K562 (cell line): Measurements from ENCODE around the gene ZNF554. TPM values are rescaled to one million over a fixed set of nuclear protein-coding genes. Genes with fewer than 3 reads are reported as not detected.

Source experiments
- ATAC-seq: fragments of 200-7000 bp; cut with Tn5 transposase; 3 replicates; pipeline ENCODE4 v1.9.1; 2020; ENCODE audit warnings: moderate library complexity
- BruUV-seq: library from RNA; stranded (reverse); fragments of 400-500 nt; replicated peaks from 2 replicates; lab custom pipeline; 2021; lab: Mats Ljungman, UMichigan
- CTCF ChIA-PET: fragments of 300-600 bp; formaldehyde crosslinking; extraction: SDS; loops from one replicate; lab custom pipeline; 2021; ENCODE audit warnings: low intra/inter-chr PET ratio; lab: Yijun Ruan, JAX
- POLR2A ChIA-PET: fragments of 300-600, 350-650 bp; sonication (Branson Sonifier 250); formaldehyde crosslinking; extraction: SDS; loops from one replicate; lab custom pipeline; 2021; ENCODE audit warnings: antibody characterized with exemption, inconsistent platforms; lab: Yijun Ruan, JAX
- DNase-seq, 4 experiments: peaks; one replicate each; pipeline versions ENCODE4 v3.0.0 to v3.0.0-alpha.2; 2011 to 2018; ENCODE audit warnings: low spot score in 3 of 4, mixed read lengths in 3 of 4; ENCODE audit errors: extremely low read depth in 1 of 4
- FAIRE-seq: peaks from 2 replicates; lab custom pipeline; 2011; peaks lifted over from hg19 to GRCh38; lab: Jason Lieb, UNC
- H2AFZ ChIP-seq: 2 replicates; pipeline ENCODE4 v1.6.0; 2011; ENCODE audit warnings: low read depth, low read length, control low read depth, inconsistent platforms
- H3K27ac ChIP-seq: fragments of 200-600 bp; 3 replicates; pipeline ENCODE4 v1.8.0; 2011; ENCODE audit warnings: low read depth, mild to moderate bottlenecking, control low read depth, inconsistent platforms, low read length, moderate library complexity, mixed read lengths; ENCODE audit errors: extremely low read depth
- H3K27me3 ChIP-seq, 2 experiments: fragments of 300-600 bp in 1 of 2; 2 replicates in 1 of 2; 3 replicates in 1 of 2; pipeline versions ENCODE4 v1.6.0 to v1.8.0; 2011; ENCODE audit warnings: inconsistent platforms in 2 of 2, low read length in 2 of 2, mild to moderate bottlenecking in 1 of 2, mixed read lengths in 1 of 2, moderate library complexity in 1 of 2; ENCODE audit not compliant: control insufficient read depth in 2 of 2, insufficient read depth in 2 of 2
- H3K36me3 ChIP-seq: fragments of 300-600 bp; 3 replicates; pipeline ENCODE4 v1.8.0; 2011; ENCODE audit warnings: mild to moderate bottlenecking, low read length, inconsistent platforms; ENCODE audit not compliant: control insufficient read depth, insufficient read depth
- H3K4me1 ChIP-seq, 2 experiments: fragments of 200-600 bp in 1 of 2; replicated peaks in 1 of 2; 2 replicates in 1 of 2; 3 replicates in 1 of 2; pipeline versions ENCODE4 v1.5.1 to v1.8.0; 2011; ENCODE audit warnings: inconsistent platforms in 2 of 2, low read length in 2 of 2, mild to moderate bottlenecking in 1 of 2, mixed read lengths in 1 of 2, moderate library complexity in 1 of 2; ENCODE audit not compliant: control insufficient read depth in 2 of 2, insufficient read depth in 2 of 2
- H3K4me2 ChIP-seq: 2 replicates; pipeline ENCODE4 v1.6.1; 2011; ENCODE audit warnings: low read length, control low read depth, inconsistent platforms, mixed read lengths; ENCODE audit not compliant: insufficient read depth
- H3K4me3 ChIP-seq: fragments of 200-600 bp; sonication (generic), shearing (Covaris generic); 2 replicates; pipeline ENCODE4 v1.5.1; 2016; ENCODE audit warnings: control low read depth, inconsistent platforms
- H3K79me2 ChIP-seq: fragments of 200-600 bp; 3 replicates; pipeline ENCODE4 v1.8.0; 2011; ENCODE audit warnings: low read length, inconsistent platforms; ENCODE audit not compliant: control insufficient read depth, insufficient read depth
- H3K9ac ChIP-seq, 2 experiments: 2 replicates each; pipeline versions ENCODE4 v1.6.0 to v1.6.1; 2011; ENCODE audit warnings: low read depth in 2 of 2, low read length in 2 of 2, control low read depth in 1 of 2, inconsistent platforms in 1 of 2, mild to moderate bottlenecking in 1 of 2, mixed read lengths in 1 of 2; ENCODE audit not compliant: insufficient read depth in 1 of 2
- H3K9me1 ChIP-seq: one replicate; pipeline ENCODE4 v1.6.0; 2011; ENCODE audit warnings: inconsistent platforms, mild to moderate bottlenecking, low read length, moderate library complexity; ENCODE audit not compliant: control insufficient read depth, insufficient read depth
- H3K9me3 ChIP-seq: replicated peaks from 2 replicates; pipeline ENCODE4 v1.5.1; 2011; ENCODE audit warnings: low read depth, low read length, inconsistent platforms; ENCODE audit not compliant: control insufficient read depth, insufficient read depth
- H4K20me1 ChIP-seq: replicated peaks from 2 replicates; pipeline ENCODE4 v1.6.1; 2011; ENCODE audit warnings: low read length, inconsistent platforms, mixed read lengths; ENCODE audit not compliant: control insufficient read depth, insufficient read depth
- ZBTB40 ChIP-seq, 2 experiments: fragments of 450-650 bp in 1 of 2; sonication (generic) in 1 of 2; formaldehyde crosslinking in 1 of 2; IDR thresholded peaks; 2 replicates each; pipeline versions ENCODE4 v1.7.1 to v1.9.0; 2016 to 2022; ENCODE audit warnings: inconsistent platforms in 1 of 2, mild to moderate bottlenecking in 1 of 2, missing genetic modification reagents in 1 of 2
- ZBTB49 ChIP-seq: sonication (generic); formaldehyde crosslinking; IDR thresholded peaks from 2 replicates; pipeline ENCODE4 v1.8.0; 2022; ENCODE audit warnings: missing genetic modification reagents, mild to moderate bottlenecking, borderline replicate concordance
- ZC3H8 ChIP-seq: fragments of 450-650 bp; IDR thresholded peaks from 2 replicates; pipeline ENCODE4 v1.6.1; 2017
- WGBS: fragments of 100-300 bp; shearing (Covaris generic); methylation state at CpG from one replicate; pipeline ENCODE4 v1.1.6; 2016; ENCODE audit warnings: low coverage, mixed read lengths; ENCODE audit not compliant: insufficient coverage; ENCODE audit errors: missing lambda C conversion rate; 5-methylcytosine and 5-hydroxymethylcytosine counted together
- in situ Hi-C: fragments of 300-500 bp; cut with MboI; formaldehyde crosslinking; loops from 4 replicates; pipeline ENCODE4 v1.15.0; 2018; ENCODE audit warnings: inconsistent platforms, mixed read lengths
- intact Hi-C: fragments of 100-400 bp; cut with micrococcal nuclease; formaldehyde crosslinking; loops from 2 replicates; pipeline ENCODE4 v1.14.2; 2022
- polyA plus RNA-seq, 8 experiments: library from polyadenylated mRNA; depleted of rRNA in 4 of 8; stranded (reverse) in 5 of 8; unstranded in 3 of 8; fragments of >200 nt; fragmentation: Nextera tagmentation in 2 of 8; fragmentation: Illumina TruSeq in 1 of 8; extraction: Ambion mirVana in 2 of 8; extraction: Trizol in 1 of 8; gene quantifications; 2 replicates each; pipeline versions ENCODE4 v1.2.1 to v1.2.3, GENCODE V29; 2011 to 2014; ENCODE audit warnings: inconsistent platforms in 1 of 8, missing spikeins in 1 of 8
- total RNA-seq, 7 experiments: library from RNA; depleted of rRNA in 6 of 7; stranded (reverse); fragments of >200 nt in 6 of 7; fragmentation: Illumina TruSeq in 2 of 7; extraction: Trizol in 2 of 7; gene quantifications; 2 replicates each; pipeline versions ENCODE4 v1.2.1 to v1.2.3, GENCODE V29; 2011 to 2021; ENCODE audit warnings: low replicate concordance in 1 of 7

ZNF554 gene
- total and polyA plus RNA-seq, 9 of the 15 experiments (the other 6 are each of a cell fraction or from before 2014, with no cell fraction given), result 0.07 to 1.8 (median 1.1) TPM

DNA sequence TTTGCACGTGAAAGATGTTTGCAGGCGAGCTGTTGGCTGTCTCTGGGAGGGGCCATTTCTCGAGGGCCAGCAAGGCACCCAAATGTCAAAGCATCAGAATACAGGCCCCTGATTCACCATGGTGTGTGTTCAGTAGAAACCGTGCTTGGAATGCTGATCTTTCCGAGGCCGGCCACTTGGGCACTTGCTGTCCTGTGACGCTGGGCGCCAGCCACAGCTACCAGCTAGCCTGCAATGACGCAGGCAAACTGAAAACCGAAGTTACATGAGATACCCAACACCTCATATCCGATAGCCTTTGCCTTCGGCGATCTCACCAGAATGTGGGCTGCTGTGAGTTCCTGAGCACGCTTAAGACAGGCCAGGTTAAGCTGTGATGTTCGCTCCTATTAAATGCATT is 22.4 kb upstream of the ZNF554 start:
- WGBS, result 96% methylated on average over 13 of the region's 15 CpGs

More for the DNA sequence above, 22.4 kb upstream of the ZNF554 start:
- Histone ChIP-seq H3K36me3 (peaks cover 89% of the 10 kb centered on the region; the same call in 2 of the 3 replicates), H3K4me1 (peaks cover 0 to 19% of the 10 kb centered on the region in 2 experiments; a peak in 2 of 5 replicates), H4K20me1 (no peaks in the 10 kb centered on the region), H3K9me3 (no peaks in the 10 kb centered on the region), H3K4me2 (no peak overlapping the region), H3K27me3 (no peaks in the 10 kb centered on the region), H3K9me1 (peaks cover 3% of the 10 kb centered on the region), H3K4me3 (no peak overlapping the region), H2AFZ (no peak overlapping the region), H3K9ac (peak overlapping the region in 1 of 2 experiments; percentile 52; a peak in 1 of 4 replicates), H3K79me2 (no peaks in the 10 kb centered on the region), H3K27ac (no peak overlapping the region)
- DNase-seq, result no peak
- ChIA-PET CTCF (no interaction called here), POLR2A (interaction anchor here (0.7 to 1.6 kb wide), 3 partner anchors 14 to 44 kb away, joined by 3 to 4 read pairs (median 3); partner anchors contain the start of gene ZNF555)
- BruUV-seq, result no TSS peak
- in situ Hi-C loops (no loop called here), intact Hi-C loops (no loop called here)
- ATAC-seq, result no peak
- FAIRE-seq, result no peak
- no peak for TF ChIP-seq ZC3H8
- no peak for TF ChIP-seq ZBTB40 (IDR thresholded peaks at IDR 0.05)
- no peak for TF ChIP-seq ZBTB40 (CRISPR knock-in tag; IDR thresholded peaks at IDR 0.05)
- TF ChIP-seq ZBTB49 (CRISPR knock-in tag), result no peak
